GM23338 (cell line): Measurements from ENCODE around the gene FOXJ3. TPM values are rescaled to one million over a fixed set of nuclear protein-coding genes. Genes with fewer than 3 reads are reported as not detected.

ENCODE experiments used
- CREB1 ChIP-seq: fragments of 250-450 bp; sonication (Bioruptor Pico); IDR thresholded peaks from 2 replicates; pipeline ENCODE4 v1.5.0; 2020; ENCODE audit warnings: low read depth, mild to moderate bottlenecking, moderate library complexity
- JUNB ChIP-seq: IDR thresholded peaks from one replicate; pipeline ENCODE4 v1.6.1; 2016; ENCODE audit warnings: antibody characterized with exemption; ENCODE audit not compliant: unreplicated experiment
- NANOG ChIP-seq: IDR thresholded peaks from 2 replicates; pipeline ENCODE4 v1.6.1; 2016; ENCODE audit warnings: antibody characterized with exemption, borderline replicate concordance
- POLR2AphosphoS5 ChIP-seq: IDR thresholded peaks from 2 replicates; pipeline ENCODE4 v1.6.1; 2016; ENCODE audit warnings: antibody characterized with exemption, low read depth
- STAT1 ChIP-seq: IDR thresholded peaks from one replicate; pipeline ENCODE4 v1.6.1; 2016; ENCODE audit warnings: antibody characterized with exemption; ENCODE audit not compliant: unreplicated experiment
- ZNF331 ChIP-seq: fragments of 250-450 bp; sonication (Bioruptor Pico); IDR thresholded peaks from 2 replicates; pipeline ENCODE4 v1.5.0; 2020; ENCODE audit warnings: low read depth, mild to moderate bottlenecking, moderate library complexity
- polyA plus RNA-seq: library from polyadenylated mRNA; unstranded; fragments of >200 nt; fragmentation: Nextera tagmentation; extraction: Ambion mirVana; gene quantifications from 2 replicates; pipeline ENCODE4 v1.2.1, GENCODE V29; 2016
- total RNA-seq: library from RNA; depleted of rRNA; stranded (reverse); fragments of >200 nt; shearing (Covaris generic); gene quantifications from 2 replicates; pipeline ENCODE4 v1.2.3, GENCODE V29; 2014
- TF ChIP-seq, protein P1 (sequence below): fragments of 250-450 bp; sonication (Bioruptor Pico); IDR thresholded peaks from 2 replicates; pipeline ENCODE4 v1.5.0; 2020; ENCODE audit warnings: mild to moderate bottlenecking, moderate library complexity
- TF ChIP-seq, protein P2 (sequence below): IDR thresholded peaks from 2 replicates; pipeline ENCODE4 v1.6.1; 2016; ENCODE audit warnings: antibody characterized with exemption
- TF ChIP-seq, protein P3 (sequence below), 2 experiments: fragments of 200-600 bp in 1 of 2; sonication (generic) in 1 of 2; conservative IDR thresholded peaks; 2 replicates each; pipeline versions ENCODE4 v1.5.1 to v1.6.1; 2016 to 2017; ENCODE audit warnings: antibody characterized with exemption in 2 of 2, low read depth in 2 of 2, mild to moderate bottlenecking in 2 of 2, moderate library complexity in 1 of 2

FOXJ3 gene
- total and polyA plus RNA-seq, 2 experiments from 2014 or later, result 36.6 to 53.3 TPM

DNA sequence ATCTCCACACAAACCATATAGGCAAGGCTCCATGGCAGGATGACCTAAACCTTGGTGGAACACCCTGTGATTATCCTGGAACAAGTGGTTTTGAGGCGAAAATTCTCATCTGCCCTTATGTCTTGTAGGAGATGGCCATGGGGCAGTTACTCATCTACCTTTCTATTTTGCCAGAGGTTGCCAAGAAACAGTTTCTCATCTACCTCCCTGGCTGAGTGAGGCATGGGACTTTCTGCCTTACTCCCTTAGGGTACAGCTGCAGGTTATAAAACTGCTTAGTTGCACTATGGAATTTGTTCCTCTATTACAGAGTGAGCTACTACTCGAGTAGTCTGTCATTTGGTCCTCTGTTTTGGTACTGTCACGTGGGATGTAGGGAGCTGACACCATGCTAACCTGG is 139.2 kb downstream of the FOXJ3 start (continued):
- TF ChIP-seq, protein P1, sequence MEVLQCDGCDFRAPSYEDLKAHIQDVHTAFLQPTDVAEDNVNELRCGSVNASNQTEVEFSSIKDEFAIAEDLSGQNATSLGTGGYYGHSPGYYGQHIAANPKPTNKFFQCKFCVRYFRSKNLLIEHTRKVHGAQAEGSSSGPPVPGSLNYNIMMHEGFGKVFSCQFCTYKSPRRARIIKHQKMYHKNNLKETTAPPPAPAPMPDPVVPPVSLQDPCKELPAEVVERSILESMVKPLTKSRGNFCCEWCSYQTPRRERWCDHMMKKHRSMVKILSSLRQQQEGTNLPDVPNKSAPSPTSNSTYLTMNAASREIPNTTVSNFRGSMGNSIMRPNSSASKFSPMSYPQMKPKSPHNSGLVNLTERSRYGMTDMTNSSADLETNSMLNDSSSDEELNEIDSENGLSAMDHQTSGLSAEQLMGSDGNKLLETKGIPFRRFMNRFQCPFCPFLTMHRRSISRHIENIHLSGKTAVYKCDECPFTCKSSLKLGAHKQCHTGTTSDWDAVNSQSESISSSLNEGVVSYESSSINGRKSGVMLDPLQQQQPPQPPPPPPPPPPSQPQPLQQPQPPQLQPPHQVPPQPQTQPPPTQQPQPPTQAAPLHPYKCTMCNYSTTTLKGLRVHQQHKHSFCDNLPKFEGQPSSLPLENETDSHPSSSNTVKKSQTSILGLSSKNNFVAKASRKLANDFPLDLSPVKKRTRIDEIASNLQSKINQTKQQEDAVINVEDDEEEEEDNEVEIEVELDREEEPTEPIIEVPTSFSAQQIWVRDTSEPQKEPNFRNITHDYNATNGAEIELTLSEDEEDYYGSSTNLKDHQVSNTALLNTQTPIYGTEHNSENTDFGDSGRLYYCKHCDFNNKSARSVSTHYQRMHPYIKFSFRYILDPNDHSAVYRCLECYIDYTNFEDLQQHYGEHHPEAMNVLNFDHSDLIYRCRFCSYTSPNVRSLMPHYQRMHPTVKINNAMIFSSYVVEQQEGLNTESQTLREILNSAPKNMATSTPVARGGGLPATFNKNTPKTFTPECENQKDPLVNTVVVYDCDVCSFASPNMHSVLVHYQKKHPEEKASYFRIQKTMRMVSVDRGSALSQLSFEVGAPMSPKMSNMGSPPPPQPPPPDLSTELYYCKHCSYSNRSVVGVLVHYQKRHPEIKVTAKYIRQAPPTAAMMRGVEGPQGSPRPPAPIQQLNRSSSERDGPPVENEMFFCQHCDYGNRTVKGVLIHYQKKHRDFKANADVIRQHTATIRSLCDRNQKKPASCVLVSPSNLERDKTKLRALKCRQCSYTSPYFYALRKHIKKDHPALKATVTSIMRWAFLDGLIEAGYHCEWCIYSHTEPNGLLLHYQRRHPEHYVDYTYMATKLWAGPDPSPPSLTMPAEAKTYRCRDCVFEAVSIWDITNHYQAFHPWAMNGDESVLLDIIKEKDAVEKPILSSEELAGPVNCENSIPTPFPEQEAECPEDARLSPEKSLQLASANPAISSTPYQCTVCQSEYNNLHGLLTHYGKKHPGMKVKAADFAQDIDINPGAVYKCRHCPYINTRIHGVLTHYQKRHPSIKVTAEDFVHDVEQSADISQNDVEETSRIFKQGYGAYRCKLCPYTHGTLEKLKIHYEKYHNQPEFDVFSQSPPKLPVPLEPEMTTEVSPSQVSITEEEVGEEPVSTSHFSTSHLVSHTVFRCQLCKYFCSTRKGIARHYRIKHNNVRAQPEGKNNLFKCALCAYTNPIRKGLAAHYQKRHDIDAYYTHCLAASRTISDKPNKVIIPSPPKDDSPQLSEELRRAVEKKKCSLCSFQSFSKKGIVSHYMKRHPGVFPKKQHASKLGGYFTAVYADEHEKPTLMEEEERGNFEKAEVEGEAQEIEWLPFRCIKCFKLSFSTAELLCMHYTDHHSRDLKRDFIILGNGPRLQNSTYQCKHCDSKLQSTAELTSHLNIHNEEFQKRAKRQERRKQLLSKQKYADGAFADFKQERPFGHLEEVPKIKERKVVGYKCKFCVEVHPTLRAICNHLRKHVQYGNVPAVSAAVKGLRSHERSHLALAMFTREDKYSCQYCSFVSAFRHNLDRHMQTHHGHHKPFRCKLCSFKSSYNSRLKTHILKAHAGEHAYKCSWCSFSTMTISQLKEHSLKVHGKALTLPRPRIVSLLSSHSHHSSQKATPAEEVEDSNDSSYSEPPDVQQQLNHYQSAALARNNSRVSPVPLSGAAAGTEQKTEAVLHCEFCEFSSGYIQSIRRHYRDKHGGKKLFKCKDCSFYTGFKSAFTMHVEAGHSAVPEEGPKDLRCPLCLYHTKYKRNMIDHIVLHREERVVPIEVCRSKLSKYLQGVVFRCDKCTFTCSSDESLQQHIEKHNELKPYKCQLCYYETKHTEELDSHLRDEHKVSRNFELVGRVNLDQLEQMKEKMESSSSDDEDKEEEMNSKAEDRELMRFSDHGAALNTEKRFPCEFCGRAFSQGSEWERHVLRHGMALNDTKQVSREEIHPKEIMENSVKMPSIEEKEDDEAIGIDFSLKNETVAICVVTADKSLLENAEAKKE, result no peak
- TF ChIP-seq ZNF331 (CRISPR knock-in tag) (no peak), NANOG (no peak), CREB1 (no peak), STAT1 (no peak), POLR2AphosphoS5 (no peak), JUNB (no peak)
- TF ChIP-seq, protein P2, sequence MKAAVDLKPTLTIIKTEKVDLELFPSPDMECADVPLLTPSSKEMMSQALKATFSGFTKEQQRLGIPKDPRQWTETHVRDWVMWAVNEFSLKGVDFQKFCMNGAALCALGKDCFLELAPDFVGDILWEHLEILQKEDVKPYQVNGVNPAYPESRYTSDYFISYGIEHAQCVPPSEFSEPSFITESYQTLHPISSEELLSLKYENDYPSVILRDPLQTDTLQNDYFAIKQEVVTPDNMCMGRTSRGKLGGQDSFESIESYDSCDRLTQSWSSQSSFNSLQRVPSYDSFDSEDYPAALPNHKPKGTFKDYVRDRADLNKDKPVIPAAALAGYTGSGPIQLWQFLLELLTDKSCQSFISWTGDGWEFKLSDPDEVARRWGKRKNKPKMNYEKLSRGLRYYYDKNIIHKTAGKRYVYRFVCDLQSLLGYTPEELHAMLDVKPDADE, result no peak
- TF ChIP-seq, protein P3, sequence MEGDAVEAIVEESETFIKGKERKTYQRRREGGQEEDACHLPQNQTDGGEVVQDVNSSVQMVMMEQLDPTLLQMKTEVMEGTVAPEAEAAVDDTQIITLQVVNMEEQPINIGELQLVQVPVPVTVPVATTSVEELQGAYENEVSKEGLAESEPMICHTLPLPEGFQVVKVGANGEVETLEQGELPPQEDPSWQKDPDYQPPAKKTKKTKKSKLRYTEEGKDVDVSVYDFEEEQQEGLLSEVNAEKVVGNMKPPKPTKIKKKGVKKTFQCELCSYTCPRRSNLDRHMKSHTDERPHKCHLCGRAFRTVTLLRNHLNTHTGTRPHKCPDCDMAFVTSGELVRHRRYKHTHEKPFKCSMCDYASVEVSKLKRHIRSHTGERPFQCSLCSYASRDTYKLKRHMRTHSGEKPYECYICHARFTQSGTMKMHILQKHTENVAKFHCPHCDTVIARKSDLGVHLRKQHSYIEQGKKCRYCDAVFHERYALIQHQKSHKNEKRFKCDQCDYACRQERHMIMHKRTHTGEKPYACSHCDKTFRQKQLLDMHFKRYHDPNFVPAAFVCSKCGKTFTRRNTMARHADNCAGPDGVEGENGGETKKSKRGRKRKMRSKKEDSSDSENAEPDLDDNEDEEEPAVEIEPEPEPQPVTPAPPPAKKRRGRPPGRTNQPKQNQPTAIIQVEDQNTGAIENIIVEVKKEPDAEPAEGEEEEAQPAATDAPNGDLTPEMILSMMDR (conservative IDR thresholded peaks at IDR 0.05; ENCODE audit: low read depth in 2 of 2), result no peak
